Measurements from ENCODE around the gene TXLNG.

- TF ChIP-seq EP300 (IDR thresholded peaks at IDR 0.05) (no peak), POLR2A (IDR thresholded peaks at IDR 0.05; ENCODE audit: low read depth) (no peak)
Observed at GRCh38 chrX:16745659-16746058, 40.6 kb upstream of the TXLNG start.
